ENCODE data around the gene KRT32. TPM values are rescaled to one million over a fixed set of nuclear protein-coding genes. Genes with fewer than 3 reads are reported as not detected.

The KRT32 gene
- polyA plus RNA-seq, 1 donor (not counting 4 experiments of a cell fraction or from before 2014, with no cell fraction given) = not detected

- DNase-seq (ENCODE audit: low read depth, low spot score) (no peak), FAIRE-seq (no peak)
- H3K9me3 ChIP-seq (ENCODE audit: control insufficient read depth, low read depth, low read length) = no peaks in the 10 kb centered on the region
- TF ChIP-seq CTCF (optimal IDR thresholded peaks at IDR 0.05 in 1 of 3, IDR thresholded peaks at IDR 0.05 in 1 of 3, conservative IDR thresholded peaks at IDR 0.05 in 1 of 3; ENCODE audit: extremely low read depth in 1 of 3, insufficient read depth in 2 of 3, low read length in 3 of 3) = no peak
- no peak for TF ChIP-seq EZH2 (IDR thresholded peaks at IDR 0.05; ENCODE audit: low read length)
- no peak overlapping the region for H3K27ac ChIP-seq (ENCODE audit: control insufficient read depth, insufficient read depth, low read length)
- H3K9ac ChIP-seq (ENCODE audit: control insufficient read depth, extremely low read depth, insufficient read depth, low read length) = no peak overlapping the region
- no peaks in the 10 kb centered on the region for H3K36me3 ChIP-seq (ENCODE audit: control insufficient read depth in 2 of 2, extremely low read depth in 1 of 2, insufficient read depth in 2 of 2, low read length in 2 of 2)
- no peak overlapping the region for H2AFZ ChIP-seq (ENCODE audit: control insufficient read depth, low read length)
- H4K20me1 ChIP-seq (ENCODE audit: control insufficient read depth, extremely low read depth, insufficient read depth, low read length) = no peaks in the 10 kb centered on the region
- no peak overlapping the region for H3K4me2 ChIP-seq (ENCODE audit: control insufficient read depth, extremely low read depth, insufficient read depth, low read depth, low read length)
- dilution Hi-C loops (cut with MboI; ENCODE audit: extremely low pct_ligation_motif_present, low sequenced_read_pairs) = no loop called here
- no peaks in the 10 kb centered on the region for H3K27me3 ChIP-seq (ENCODE audit: control insufficient read depth, extremely low read depth, insufficient read depth, low read length)
- H3K9me1 ChIP-seq (ENCODE audit: control insufficient read depth, extremely low read depth, insufficient read depth, low read length) = peaks cover 2% of the 10 kb centered on the region
- H3K4me3 ChIP-seq (ENCODE audit: control insufficient read depth in 2 of 3, extremely low read depth in 1 of 3, insufficient read depth in 2 of 3, low read depth in 1 of 3, low read length in 3 of 3) = no peak overlapping the region
- H3K4me1 ChIP-seq (ENCODE audit: control insufficient read depth, extremely low read depth, insufficient read depth, low read length) = peaks cover 19% of the 10 kb centered on the region
- no peaks in the 10 kb centered on the region for H3K79me2 ChIP-seq (ENCODE audit: control insufficient read depth, insufficient read depth, low read length)
These were observed 53.2 kb downstream of the KRT32 start for GRCh38 chr17:41413982-41414381.

GRCh38 chr17:41413353-41413957, 53.7 kb downstream of the KRT32 start:
- H3K4me2 ChIP-seq (ENCODE audit: control insufficient read depth, extremely low read depth, insufficient read depth, low read depth, low read length) = no peak overlapping the region
- no peaks in the 10 kb centered on the region for H3K9me3 ChIP-seq (ENCODE audit: control insufficient read depth, low read depth, low read length)
- no peak overlapping the region for H3K4me3 ChIP-seq (ENCODE audit: control insufficient read depth in 2 of 3, extremely low read depth in 1 of 3, insufficient read depth in 2 of 3, low read depth in 1 of 3, low read length in 3 of 3)
- H3K27me3 ChIP-seq (ENCODE audit: control insufficient read depth, extremely low read depth, insufficient read depth, low read length) = no peaks in the 10 kb centered on the region
- TF ChIP-seq CTCF (optimal IDR thresholded peaks at IDR 0.05 in 1 of 3, IDR thresholded peaks at IDR 0.05 in 1 of 3, conservative IDR thresholded peaks at IDR 0.05 in 1 of 3; ENCODE audit: extremely low read depth in 1 of 3, insufficient read depth in 2 of 3, low read length in 3 of 3) = no peak
- TF ChIP-seq EZH2 (IDR thresholded peaks at IDR 0.05; ENCODE audit: low read length) = no peak
- FAIRE-seq (peak; percentile 48), DNase-seq (ENCODE audit: low read depth, low spot score) (no peak)
- no peaks in the 10 kb centered on the region for H3K36me3 ChIP-seq (ENCODE audit: control insufficient read depth in 2 of 2, extremely low read depth in 1 of 2, insufficient read depth in 2 of 2, low read length in 2 of 2)
- peaks cover 14% of the 10 kb centered on the region for H3K4me1 ChIP-seq (ENCODE audit: control insufficient read depth, extremely low read depth, insufficient read depth, low read length)
- no peak overlapping the region for H3K9ac ChIP-seq (ENCODE audit: control insufficient read depth, extremely low read depth, insufficient read depth, low read length)
- no peaks in the 10 kb centered on the region for H3K9me1 ChIP-seq (ENCODE audit: control insufficient read depth, extremely low read depth, insufficient read depth, low read length)
- H4K20me1 ChIP-seq (ENCODE audit: control insufficient read depth, extremely low read depth, insufficient read depth, low read length) = no peaks in the 10 kb centered on the region
- no peak overlapping the region for H3K27ac ChIP-seq (ENCODE audit: control insufficient read depth, insufficient read depth, low read length)
- H3K79me2 ChIP-seq (ENCODE audit: control insufficient read depth, insufficient read depth, low read length) = no peaks in the 10 kb centered on the region
- dilution Hi-C loops (cut with MboI; ENCODE audit: extremely low pct_ligation_motif_present, low sequenced_read_pairs) = no loop called here
- H2AFZ ChIP-seq (ENCODE audit: control insufficient read depth, low read length) = no peak overlapping the region

Data from keratinocyte (primary cell).